ENCODE results near the gene TNFRSF18.

GRCh38 chr1:1206376-1206965 lies at the start of gene TNFRSF18:
- TF ChIP-seq CTCF (IDR thresholded peaks at IDR 0.05): no peak
- TF ChIP-seq POLR2A (IDR thresholded peaks at IDR 0.05): no peak

Data from testis (tissue), 2 donors.